HG03469 (cell line): ENCODE data around the gene JMJD7.

Experiments used
- ATAC-seq: cut with Tn5 transposase; IDR thresholded peaks from one replicate; pipeline ENCODE4 v1.9.1; 2021; ENCODE audit warnings: mild to moderate bottlenecking, moderate library complexity, moderate number of reproducible peaks; ENCODE audit not compliant: unreplicated experiment

Gene JMJD7

DNA sequence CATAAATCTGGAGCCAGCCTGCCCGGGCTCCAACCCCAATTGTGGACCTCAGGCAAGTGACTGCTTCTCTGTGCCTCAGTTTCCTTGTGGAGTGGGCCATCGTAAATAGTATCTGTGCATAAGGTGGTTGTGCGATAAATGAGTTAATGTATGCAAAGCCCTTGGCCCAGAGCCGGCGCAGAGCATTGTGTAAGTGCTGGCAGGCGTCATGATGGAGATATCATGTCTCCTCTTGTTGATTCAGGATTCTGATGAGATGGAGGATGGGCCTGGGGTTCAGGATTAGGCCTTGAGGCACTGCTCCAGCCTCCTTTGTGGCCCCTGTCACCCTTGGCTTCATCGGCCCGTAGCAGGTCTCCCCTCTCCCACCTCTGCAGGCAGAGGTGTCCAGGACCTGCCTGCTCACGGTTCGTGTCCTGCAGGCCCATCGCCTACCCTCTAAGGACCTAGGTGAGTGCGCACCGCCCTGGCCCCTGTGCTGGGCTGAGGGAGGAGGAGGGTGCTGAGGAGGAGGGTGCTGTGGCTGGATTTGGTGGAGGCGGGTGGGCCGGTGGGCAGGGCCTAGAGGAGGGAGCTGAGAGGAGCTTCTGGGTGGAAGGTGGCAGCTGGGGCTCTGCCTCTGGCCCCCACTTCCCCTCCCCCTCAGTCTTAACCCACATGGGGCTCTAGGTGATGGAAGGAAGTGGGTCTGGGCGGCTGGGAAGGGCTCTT, 12.0 kb downstream of the JMJD7 start:
- no peak for ATAC-seq

GRCh38 chr15:41840673-41841072, 12.8 kb downstream of the JMJD7 start:
- no peak for ATAC-seq

GRCh38 chr15:41841131-41841530, 13.2 kb downstream of the JMJD7 start:
- ATAC-seq, result no peak

DNA sequence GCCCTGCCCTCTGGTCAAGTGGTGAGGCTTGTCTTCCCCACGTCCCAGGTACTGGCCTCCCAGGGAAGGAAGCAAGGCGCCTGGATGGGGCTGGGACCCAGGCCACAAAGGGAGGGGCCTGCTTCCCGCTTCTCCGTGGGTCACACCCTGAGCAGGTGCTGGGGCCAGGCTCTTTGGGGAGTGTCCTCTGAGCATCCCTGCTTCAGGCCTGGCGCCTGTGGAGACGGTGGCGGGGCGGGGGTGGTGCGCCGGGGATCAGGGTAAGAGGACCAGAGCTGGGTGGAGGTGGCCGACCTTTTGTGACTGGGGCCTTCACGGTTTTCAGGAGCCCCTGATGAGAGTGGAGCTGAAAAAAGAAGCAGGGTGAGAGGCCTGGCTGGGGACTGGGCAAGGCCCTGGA, 14.3 kb downstream of the JMJD7 start:
- no peak for ATAC-seq

DNA sequence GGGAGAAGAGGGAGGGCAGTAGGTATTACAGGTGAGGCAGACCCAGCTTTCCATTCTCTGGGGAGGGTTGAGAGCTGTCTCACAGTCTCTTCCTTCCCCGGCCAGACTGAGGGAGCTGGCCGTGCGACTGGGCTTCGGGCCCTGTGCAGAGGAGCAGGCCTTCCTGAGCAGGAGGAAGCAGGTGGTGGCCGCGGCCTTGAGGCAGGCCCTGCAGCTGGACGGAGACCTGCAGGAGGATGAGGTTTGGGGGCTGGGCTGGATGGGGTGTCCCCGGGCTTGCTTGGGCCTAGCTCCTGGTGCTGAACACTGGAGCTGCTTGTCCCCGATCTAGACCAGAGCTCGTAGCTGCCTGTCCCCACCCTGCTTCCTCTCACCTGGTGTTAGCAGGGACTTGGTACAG, 15.7 kb downstream of the JMJD7 start:
- no peak for ATAC-seq

GRCh38 chr15:41844814-41845213, 16.9 kb downstream of the JMJD7 start:
- no peak for ATAC-seq

DNA sequence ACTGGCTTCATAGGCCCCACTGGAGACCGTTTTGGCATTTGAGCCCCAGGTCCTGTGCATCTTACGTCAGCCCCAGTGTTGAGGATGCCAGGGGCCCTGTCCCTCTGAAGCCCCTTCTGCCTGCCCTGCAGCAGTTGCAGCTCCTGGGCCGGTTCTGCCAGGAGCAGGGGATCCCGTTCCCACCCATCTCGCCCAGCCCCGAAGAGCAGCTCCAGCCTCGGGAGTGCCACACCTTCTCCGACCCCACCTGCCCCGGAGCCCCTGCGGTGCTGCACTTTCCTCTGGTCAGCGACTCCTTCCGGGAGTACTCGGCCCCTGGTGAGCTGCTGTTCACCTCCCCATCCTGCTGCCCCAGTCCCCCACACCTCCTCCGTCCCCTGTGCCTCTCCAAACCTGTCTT, 19.3 kb downstream of the JMJD7 start:
- ATAC-seq, result no peak

- ATAC-seq, result no peak
Measured at GRCh38 chr15:41847981-41848380, 20.1 kb downstream of the JMJD7 start.

DNA sequence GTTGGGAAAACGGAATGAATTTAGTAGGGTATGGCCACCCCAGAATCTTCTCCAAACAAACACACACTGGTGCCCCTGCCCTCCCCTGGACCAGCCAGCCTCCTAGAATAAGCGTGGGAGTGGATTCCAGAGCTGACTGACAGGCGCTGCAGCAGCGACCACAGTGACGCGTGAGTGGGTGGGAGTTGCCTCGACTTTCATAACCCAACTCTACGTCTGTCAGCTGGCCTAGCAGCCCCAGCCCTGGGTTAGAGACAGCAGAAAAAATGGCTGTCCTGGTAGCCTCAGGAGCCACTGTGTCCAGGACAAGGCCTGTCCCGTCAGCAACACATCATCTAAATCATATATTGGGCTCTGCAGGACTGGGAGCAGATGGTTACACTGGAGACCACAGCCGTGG, 20.7 kb downstream of the JMJD7 start:
- ATAC-seq, result no peak

DNA sequence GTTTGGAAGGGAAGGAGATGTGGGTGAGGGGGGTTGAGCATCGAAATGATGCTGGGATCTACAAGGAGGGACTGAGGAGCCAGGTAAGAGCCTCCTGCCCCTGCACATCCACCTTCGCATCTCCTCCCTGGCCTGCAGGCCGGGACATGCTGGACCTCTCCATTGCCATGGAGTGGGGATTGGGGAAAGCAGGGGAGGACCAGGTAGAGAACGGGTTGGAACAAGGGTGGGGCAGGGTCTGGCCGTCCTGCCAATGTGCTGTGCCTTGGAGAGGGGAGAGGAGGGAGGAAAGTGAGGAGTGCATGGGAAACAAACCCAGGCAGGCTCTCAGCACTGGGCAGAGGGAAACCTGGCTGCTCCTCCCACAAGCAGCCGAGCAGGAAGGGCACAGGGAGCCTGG, 21.3 kb downstream of the JMJD7 start:
- no peak for ATAC-seq

DNA sequence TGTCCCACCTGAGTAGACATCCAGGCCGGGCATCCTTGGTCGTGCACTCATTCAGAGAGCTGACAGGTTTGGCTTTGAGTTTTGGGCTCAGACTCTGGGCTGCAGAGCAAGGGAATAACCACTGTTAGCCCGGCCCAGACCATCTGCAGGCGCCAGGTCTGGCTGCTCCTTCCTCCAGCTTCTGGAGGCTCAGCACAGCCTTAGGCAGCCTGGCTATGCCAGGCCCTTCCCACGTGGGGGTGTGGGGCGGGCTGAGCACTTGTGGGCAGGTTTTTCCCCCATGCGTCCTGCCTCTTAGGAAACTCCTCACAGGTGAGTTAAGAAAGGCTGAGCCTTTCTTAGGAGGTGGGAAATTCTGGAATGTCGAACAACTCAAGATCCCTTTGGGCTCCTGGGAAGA, 22.0 kb downstream of the JMJD7 start:
- no peak for ATAC-seq

- no peak for ATAC-seq
Measured at GRCh38 chr15:41850482-41851166, 22.7 kb downstream of the JMJD7 start.

DNA sequence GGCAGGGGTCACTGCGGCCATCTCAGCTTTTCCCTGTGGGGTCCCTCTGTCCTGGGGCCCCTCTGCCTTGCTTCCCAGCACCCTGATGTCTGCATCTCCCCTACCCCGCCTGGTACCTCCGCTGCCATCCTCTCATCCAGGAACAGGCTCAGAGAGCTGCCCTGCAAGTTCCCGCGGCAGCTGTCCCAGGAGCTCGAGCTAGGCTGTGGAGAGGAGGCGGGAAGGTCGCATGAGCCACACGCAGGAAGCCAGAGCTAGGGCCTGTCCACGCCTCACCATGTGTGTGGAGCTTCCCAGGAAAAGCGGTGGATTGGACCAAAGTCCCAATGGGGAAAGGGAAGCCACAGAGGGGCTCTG, 23.3 kb downstream of the JMJD7 start:
- ATAC-seq, result no peak

GRCh38 chr15:41851755-41852370, 24.0 kb downstream of the JMJD7 start:
- no peak for ATAC-seq

DNA sequence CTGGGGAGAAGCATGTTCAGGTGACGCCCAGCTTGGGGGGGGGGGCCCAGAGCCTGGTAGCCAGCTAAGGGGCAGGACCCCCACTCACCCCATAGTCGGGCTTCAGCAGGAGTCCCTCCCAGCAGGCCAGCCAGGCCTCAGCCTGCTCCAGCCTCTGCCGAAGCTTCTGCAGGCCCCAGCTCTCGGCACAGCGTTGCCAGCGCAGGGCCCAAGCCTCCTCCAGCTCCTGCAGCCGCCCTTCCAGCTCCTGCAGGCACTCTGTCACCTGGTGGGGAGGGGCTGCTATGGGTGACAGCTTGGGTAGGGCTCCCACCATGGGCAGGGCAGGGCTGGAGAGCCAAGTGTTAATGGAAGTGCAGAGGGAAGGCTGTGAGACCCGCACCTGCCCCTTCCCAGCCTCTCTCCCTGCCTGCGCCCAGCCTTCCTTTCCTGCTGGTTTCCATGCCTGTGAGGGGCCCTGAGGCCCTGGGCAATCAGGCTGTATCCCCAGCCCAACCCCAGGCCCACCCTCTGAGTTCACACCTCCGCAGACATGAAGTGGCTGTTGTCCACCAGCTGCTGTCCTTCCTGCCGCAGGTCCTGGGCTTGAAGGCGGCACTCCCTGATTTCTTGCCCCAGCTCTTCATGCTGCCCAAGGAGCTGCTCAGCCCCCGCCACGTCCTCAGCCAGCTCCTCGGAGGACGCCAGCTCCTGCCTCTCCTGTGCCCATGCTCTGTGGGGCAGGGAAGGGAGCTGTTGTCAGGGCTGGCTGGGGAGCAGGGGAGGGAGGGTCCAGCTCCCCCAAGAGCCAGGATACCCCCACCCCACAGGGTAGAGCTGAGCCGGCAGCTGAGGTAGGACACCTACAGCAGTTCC, 25.1 kb downstream of the JMJD7 start:
- no peak for ATAC-seq

GRCh38 chr15:41853831-41854230, 25.9 kb downstream of the JMJD7 start:
- no peak for ATAC-seq

- no peak for ATAC-seq
Measured at GRCh38 chr15:41854443-41854842, 26.6 kb downstream of the JMJD7 start.

- no peak for ATAC-seq
Measured at GRCh38 chr15:41855261-41855961, 27.5 kb downstream of the JMJD7 start.

- ATAC-seq, result no peak
Measured at GRCh38 chr15:41856262-41856661, 28.4 kb downstream of the JMJD7 start.

DNA sequence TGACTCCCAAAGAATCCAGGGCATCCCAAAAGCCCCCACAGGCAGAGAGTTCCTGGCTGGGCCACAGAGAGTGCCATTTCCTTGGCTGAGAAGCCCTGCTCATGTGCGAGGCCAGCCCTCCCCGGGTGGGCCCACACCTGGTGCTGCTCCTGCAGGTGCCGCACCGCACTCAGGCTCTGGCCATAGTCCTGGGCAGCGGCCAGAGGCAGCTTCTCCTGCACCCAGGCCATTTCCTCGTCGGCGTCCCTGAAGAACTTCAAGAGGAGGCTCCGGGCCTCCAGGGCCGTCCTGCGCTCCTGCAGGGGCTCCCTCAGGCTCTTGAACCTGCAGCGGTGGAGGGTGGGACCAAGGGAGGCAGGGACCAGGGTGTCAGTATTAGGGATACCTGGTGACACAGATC, 28.8 kb downstream of the JMJD7 start:
- no peak for ATAC-seq

DNA sequence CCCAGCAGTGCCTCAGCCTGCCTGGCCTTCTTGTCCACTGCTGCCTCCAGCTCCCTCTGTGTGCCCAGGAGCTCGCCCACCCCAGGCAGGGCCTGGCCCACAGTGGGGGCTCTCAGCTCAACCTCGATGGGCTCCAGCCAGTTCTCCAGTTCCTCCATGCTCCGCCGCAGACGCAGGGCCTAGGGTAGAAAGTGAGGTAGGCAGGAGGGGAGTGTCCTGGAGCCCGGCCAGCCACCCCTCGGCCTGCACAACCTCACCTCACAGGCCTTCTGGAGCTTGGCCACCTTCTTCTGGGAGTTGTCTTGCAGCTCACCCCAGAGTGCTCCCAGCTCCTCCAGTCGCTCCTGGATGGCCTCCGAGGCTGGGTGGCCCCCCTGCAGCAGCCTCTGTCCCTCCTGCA, 29.4 kb downstream of the JMJD7 start:
- no peak for ATAC-seq
